Right renal pelvis (tissue), 4 donors: Measurements from ENCODE around the gene PRR22. TPM values are rescaled to one million over a fixed set of nuclear protein-coding genes. Genes with fewer than 3 reads are reported as not detected.

Experiments
- DNase-seq, 4 donors: peaks; one replicate each; pipeline ENCODE4 v3.0.0-alpha.2; 2013; ENCODE audit warnings: low read depth in 4 of 4, low spot score in 3 of 4, missing footprints in 1 of 4
- polyA plus RNA-seq, 4 donors: library from polyadenylated mRNA; unstranded; fragments of 120-200 nt; gene quantifications; one replicate each; pipeline ENCODE4 v1.2.1, GENCODE V29; 2013; ENCODE audit not compliant: insufficient read length in 4 of 4

Gene PRR22
- polyA plus RNA-seq, 4 donors, result 1.7 to 4.5 (median 3.1) TPM

- no peak for DNase-seq
Measured at GRCh38 chr19:5814852-5815246, 30.3 kb upstream of the PRR22 start.

GRCh38 chr19:5814123-5814851, 29.7 kb upstream of the PRR22 start:
- no peak for DNase-seq

GRCh38 chr19:5811117-5811516, 26.6 kb upstream of the PRR22 start:
- no peak for DNase-seq

- DNase-seq, result no peak
Measured at GRCh38 chr19:5809469-5809868, 24.9 kb upstream of the PRR22 start.

- no peak for DNase-seq
Measured at GRCh38 chr19:5809053-5809452, 24.5 kb upstream of the PRR22 start.

GRCh38 chr19:5808120-5808816, 23.7 kb upstream of the PRR22 start:
- DNase-seq, result no peak

GRCh38 chr19:5806905-5807304, 22.4 kb upstream of the PRR22 start:
- no peak for DNase-seq

GRCh38 chr19:5806133-5806489, 21.6 kb upstream of the PRR22 start:
- no peak for DNase-seq

- no peak for DNase-seq
Measured at GRCh38 chr19:5805462-5806132, 21.1 kb upstream of the PRR22 start.

GRCh38 chr19:5804516-5805461, 20.2 kb upstream of the PRR22 start, which contains the start of gene NRTN:
Gene NRTN (plus strand): TSS chr19:5805067. CDS start chr19:5824166, 19,099 bp downstream.
- DNase-seq, result no peak

GRCh38 chr19:5803752-5804515, 19.4 kb upstream of the PRR22 start:
- DNase-seq, result peak; percentile 83 to 89 (median 88)

- no peak for DNase-seq
Measured at GRCh38 chr19:5803441-5803751, 18.9 kb upstream of the PRR22 start.

- no peak for DNase-seq
Measured at GRCh38 chr19:5801796-5802619, 17.5 kb upstream of the PRR22 start.

- DNase-seq, result no peak
Measured at GRCh38 chr19:5800361-5801270, 16.1 kb upstream of the PRR22 start.

- no peak for DNase-seq
Measured at GRCh38 chr19:5799247-5800241, 15.0 kb upstream of the PRR22 start.

GRCh38 chr19:5798244-5798643, 13.7 kb upstream of the PRR22 start:
- no peak for DNase-seq

- no peak for DNase-seq
Measured at GRCh38 chr19:5795382-5795919, 10.9 kb upstream of the PRR22 start.
